ENCODE measurements around the gene GMPPB. TPM values are rescaled to one million over a fixed set of nuclear protein-coding genes. Genes with fewer than 3 reads are reported as not detected.

Gene GMPPB
- total RNA-seq, 4 donors from 2014 or later = 15.6 to 20.5 (median 17.3) TPM

DNA sequence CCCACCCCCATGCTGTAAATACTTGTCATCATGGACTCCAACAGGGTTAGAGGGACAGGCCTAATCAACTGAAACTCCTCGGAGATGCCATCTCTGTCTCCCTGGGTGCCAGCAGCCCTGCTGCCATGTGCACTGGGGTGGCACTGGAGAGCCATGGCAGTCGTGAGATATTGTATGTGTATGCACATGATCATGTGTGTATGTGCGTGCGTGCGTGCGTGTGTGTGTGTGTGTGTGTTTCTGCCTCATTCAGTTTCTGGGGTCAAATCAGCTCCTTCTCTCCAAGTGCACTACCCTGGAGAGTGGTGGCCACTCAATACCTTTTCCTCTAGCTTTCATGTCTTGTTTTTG lies 52.8 kb downstream of the GMPPB start:
- WGBS, 2 donors (ENCODE audit: low coverage in 1 of 2) = 72% methylated on average over 6 of the region's 6 CpGs; no CpG with 5 or more reads in 1 of the 2 donors
- peaks cover 0 to 8% of the 10 kb centered on the region in 2 donors for H3K36me3 ChIP-seq
- peaks cover 0 to 25% (median 10%) of the 10 kb centered on the region in 3 donors for H3K4me1 ChIP-seq
- no peak overlapping the region for H3K27ac ChIP-seq
- H3K9me3 ChIP-seq = no peaks in the 10 kb centered on the region
- peaks cover 36% of the 10 kb centered on the region for H3K27me3 ChIP-seq
- ATAC-seq = no peak
- TF ChIP-seq POLR2A (IDR thresholded peaks at IDR 0.05) (no peak), POLR2AphosphoS5 (IDR thresholded peaks at IDR 0.05) (no peak), CTCF (IDR thresholded peaks at IDR 0.05) (no peak), EP300 (IDR thresholded peaks at IDR 0.05) (no peak)
- no peak overlapping the region for H3K4me3 ChIP-seq

Small RNAs within 50 kb of the gene (small RNA-seq; reads per million reads assigned to genes)
- gene AMIGO3 (0 reads per million in 4 donors), gene COX6CP14 (0 reads per million in 4 donors)

Other genes with a start within 250 kb of the GMPPB start
- under 1 TPM; 0.37 to 0.81 (median 0.73) TPM for gene BSN, start 169.5 kb downstream of the GMPPB start, total RNA-seq
- gene APEH, start 49.6 kb downstream of the GMPPB start, total RNA-seq = 10 to 100 TPM; 61.4 to 80.2 (median 71.5) TPM
- gene MST1, start 34.5 kb downstream of the GMPPB start, total RNA-seq = 1 to 10 TPM in 3 of 4 donors, under 1 TPM in 1; 0.89 to 7.3 (median 4.4) TPM
- 10 to 100 TPM; 18.5 to 31.2 (median 21.8) TPM for gene RNF123, start 34.4 kb downstream of the GMPPB start, total RNA-seq
- under 1 TPM in 2 of 4 donors, not detected in 2; 0.27 to 0.31 TPM for gene AMIGO3, start 4.3 kb downstream of the GMPPB start, total RNA-seq
- 10 to 100 TPM; 37.8 to 64.9 (median 43.5) TPM for gene IP6K1, start 62.6 kb upstream of the GMPPB start, total RNA-seq
- gene CDHR4, start 75.9 kb upstream of the GMPPB start, total RNA-seq = under 1 TPM in 1 of 4 donors, not detected in 3; 0.40 TPM
- gene INKA1, start 79.3 kb upstream of the GMPPB start, total RNA-seq = 1 to 10 TPM; 1.3 to 3.4 (median 3.1) TPM
- 10 to 100 TPM; 16.2 to 62.7 (median 31.1) TPM for gene UBA7, start 90.0 kb upstream of the GMPPB start, total RNA-seq
- 1 to 10 TPM in 3 of 4 donors, under 1 TPM in 1; 0.81 to 1.8 (median 1.6) TPM for gene TRAIP, start 132.6 kb upstream of the GMPPB start, total RNA-seq
- not detected for gene CAMKV, start 146.0 kb upstream of the GMPPB start, total RNA-seq
- gene MST1R, start 179.9 kb upstream of the GMPPB start, total RNA-seq = 1 to 10 TPM; 1.2 to 5.9 (median 2.0) TPM
- gene MON1A, start 205.9 kb upstream of the GMPPB start, total RNA-seq = 10 to 100 TPM in 2 of 4 donors, 1 to 10 TPM in 2; 9.0 to 21.8 (median 10.8) TPM
- gene RBM6, start 216.2 kb upstream of the GMPPB start, total RNA-seq = 100 to 1,000 TPM in 2 of 4 donors, 10 to 100 TPM in 2; 39.0 to 135 (median 84.2) TPM

Data from gastroesophageal sphincter (tissue), 4 donors.